AG20443 (cell line): ENCODE data around the gene HAGHL.
A peak's percentile ranks its signal among the peaks of the same experiment; 100 is the strongest.

Source experiments
- DNase-seq: peaks from one replicate; pipeline ENCODE4 v3.0.0; 2012; ENCODE audit warnings: low spot score, mixed read lengths

The HAGHL gene

GRCh38 chr16:726438-727290, at the start of gene HAGHL, which contains the start of gene CCDC78:
Gene HAGHL, plus strand, starts transcription at chr16:727106. Its CDS starts 404 bp downstream, at chr16:727510.
Gene CCDC78, minus strand, starts transcription at chr16:726443. Its CDS starts 76 bp downstream, at chr16:726367.
- peak; percentile 73 for DNase-seq

- DNase-seq, result no peak
Measured at GRCh38 chr16:677316-678190, 49.4 kb upstream of the HAGHL start.

GRCh38 chr16:678209-678857, 48.6 kb upstream of the HAGHL start:
- no peak for DNase-seq

GRCh38 chr16:678858-679813, 47.8 kb upstream of the HAGHL start:
- peak; percentile 40 for DNase-seq

- peak; percentile 96 for DNase-seq
Measured at GRCh38 chr16:679814-680624, 46.9 kb upstream of the HAGHL start, which contains the start of gene STUB1. Gene STUB1, plus strand, starts transcription at chr16:680410. Its CDS starts 116 bp downstream, at chr16:680526.

- no peak for DNase-seq
Measured at GRCh38 chr16:680625-680945, 46.3 kb upstream of the HAGHL start.

- DNase-seq, result no peak
Measured at GRCh38 chr16:680967-681745, 45.8 kb upstream of the HAGHL start.

GRCh38 chr16:681746-682427, 45.0 kb upstream of the HAGHL start:
- no peak for DNase-seq

- no peak for DNase-seq
Measured at GRCh38 chr16:682493-683395, 44.2 kb upstream of the HAGHL start.

- DNase-seq, result no peak
Measured at GRCh38 chr16:683396-684070, 43.4 kb upstream of the HAGHL start.

- peak; percentile 97 for DNase-seq
Measured at GRCh38 chr16:684071-684794, 42.7 kb upstream of the HAGHL start, which contains the start of gene JMJD8. Gene JMJD8, minus strand, starts transcription at chr16:684334. Its CDS starts 15 bp downstream, at chr16:684319.

GRCh38 chr16:684961-685696, 41.8 kb upstream of the HAGHL start:
- DNase-seq, result no peak

GRCh38 chr16:685967-686366, 40.9 kb upstream of the HAGHL start:
- DNase-seq, result peak; percentile 42

- DNase-seq, result no peak
Measured at GRCh38 chr16:686459-687260, 40.2 kb upstream of the HAGHL start.

GRCh38 chr16:687499-687898, 39.4 kb upstream of the HAGHL start:
- DNase-seq, result no peak
